NCI-H2196 (cell line): ENCODE results near the gene CACNA1I.

Experiments used
- DNase-seq: peaks from one replicate; lab custom pipeline; 2025; ENCODE audit not compliant: unreplicated experiment; lab: John Stamatoyannopoulos, UW

Gene CACNA1I

DNA sequence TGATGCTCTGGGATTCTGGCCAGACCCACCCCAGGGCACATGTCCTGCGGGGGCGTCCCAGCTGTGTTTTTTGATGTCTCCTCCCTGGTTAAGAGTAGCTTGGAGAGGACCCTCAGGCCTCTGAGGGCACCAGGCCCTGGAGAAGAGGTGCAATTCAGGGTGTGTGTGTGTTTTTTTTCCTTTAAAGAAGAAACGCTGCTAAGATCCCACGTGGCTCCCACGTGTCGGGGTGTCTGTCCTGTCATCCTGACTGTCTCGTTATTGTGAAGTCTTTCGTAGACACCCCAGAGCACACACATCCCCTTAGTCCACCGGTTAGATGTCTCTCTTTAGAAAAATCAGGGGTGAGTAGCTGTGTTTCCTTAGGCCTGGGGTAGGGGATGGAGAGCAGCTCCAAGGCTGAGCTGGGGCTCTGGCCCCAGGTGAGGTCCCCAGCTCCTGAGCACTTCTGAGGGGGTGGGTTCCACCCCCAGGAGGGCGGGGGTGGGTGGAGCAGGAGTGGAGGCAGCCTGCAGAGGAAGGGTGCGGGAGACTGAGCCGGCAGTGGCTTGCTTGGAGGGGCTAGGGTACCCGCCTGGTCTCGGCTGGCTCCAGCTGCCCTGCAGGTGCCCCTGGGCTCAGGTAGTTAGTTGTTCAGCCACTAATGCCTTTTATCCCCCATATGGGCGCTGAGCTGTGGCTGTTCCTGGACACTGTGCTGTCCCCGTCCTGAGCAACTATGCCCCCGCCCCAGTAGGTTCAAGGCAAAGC is 116.4 kb downstream of the CACNA1I start:
- DNase-seq, result no peak

GRCh38 chr22:39688186-39688785 is 117.7 kb downstream of the CACNA1I start:
- no peak for DNase-seq

DNA sequence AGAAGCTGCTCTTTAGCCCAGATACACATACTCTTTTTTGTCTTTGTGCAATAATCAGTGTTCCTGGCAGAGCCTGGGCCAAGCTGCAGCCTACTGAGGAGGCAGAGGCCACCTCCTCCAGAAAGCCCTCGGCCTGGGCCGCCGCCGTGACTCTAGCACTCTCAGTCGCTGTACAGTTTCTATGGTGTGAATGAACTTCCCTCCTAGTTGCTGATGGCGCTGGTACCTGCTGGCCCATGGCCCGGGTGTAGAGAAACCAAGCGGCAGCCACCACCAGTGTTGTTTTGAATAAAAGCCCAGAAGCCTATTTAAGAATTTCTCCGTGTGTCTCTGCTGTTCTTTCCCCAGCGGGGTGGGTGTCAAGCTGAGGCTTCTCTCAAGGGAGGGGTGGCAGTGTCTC is 118.9 kb downstream of the CACNA1I start:
- no peak for DNase-seq

- DNase-seq, result peak; percentile 23
Observed at GRCh38 chr22:39690881-39691605, 120.5 kb downstream of the CACNA1I start.

DNA sequence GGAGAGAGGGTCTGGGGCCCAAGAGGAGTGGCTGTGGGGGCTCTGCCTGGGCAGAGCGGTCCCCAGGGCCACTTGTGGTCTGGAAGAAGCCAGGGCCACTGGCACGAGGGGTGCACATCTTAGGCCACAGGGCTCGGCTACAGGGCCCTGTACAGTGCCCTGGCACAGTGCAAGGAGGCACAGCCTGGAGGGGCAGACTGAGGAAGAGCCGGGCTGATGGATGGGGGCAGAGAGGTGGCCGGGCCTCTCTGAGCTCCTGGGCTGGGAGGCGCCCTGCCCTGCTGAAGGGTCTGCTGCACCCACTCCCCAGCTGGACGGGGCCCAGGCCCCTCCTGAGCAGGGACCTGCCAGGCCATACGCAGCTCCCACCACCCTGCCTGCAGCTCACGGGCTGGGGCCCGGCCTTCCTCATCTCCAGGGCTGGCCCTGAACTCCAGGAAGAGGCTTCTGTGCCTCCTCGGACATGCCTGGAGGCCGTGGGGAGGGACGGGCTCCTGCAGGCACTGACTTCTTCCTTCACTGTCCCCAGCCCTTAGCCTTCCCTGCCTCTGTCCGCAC is 123.5 kb downstream of the CACNA1I start:
- DNase-seq, result no peak

GRCh38 chr22:39697790-39698430 is 127.4 kb downstream of the CACNA1I start:
- DNase-seq, result no peak

DNA sequence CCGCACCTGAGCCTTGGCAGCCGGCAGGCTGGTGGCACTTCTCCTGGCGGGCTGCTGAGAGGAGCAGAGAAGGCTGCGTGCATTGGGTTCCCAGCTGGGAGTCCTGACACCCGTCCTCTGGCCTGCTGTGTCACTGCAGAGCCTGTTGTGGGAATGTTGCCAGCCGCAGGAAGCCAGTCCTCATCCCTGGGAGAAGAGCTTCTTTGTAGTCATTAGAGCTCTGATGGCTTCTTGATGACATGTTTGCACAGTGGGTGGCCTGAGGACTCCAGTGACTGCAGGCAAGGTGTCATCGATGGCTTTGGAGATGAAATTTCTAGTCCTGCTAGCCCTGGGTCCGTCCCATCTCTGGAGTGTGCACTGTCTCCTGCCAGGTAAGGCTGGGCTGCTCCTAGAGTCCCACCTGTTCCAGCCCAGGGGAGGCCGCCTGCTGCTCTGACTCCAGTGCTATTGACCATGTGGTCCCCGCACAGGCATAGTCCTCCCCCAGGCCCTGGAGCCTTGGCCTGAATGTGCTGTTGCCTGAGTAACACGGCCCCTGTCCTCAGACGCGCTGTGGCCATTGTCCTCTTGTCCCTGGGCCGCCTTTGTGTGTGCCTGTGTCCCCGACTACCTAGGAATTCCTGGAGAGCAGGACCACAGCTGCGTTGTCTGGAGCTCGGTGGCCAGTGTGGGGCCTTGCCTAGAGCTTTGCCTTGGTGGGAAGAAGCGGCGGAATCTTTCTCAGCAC is 129.2 kb downstream of the CACNA1I start:
- no peak for DNase-seq

DNA sequence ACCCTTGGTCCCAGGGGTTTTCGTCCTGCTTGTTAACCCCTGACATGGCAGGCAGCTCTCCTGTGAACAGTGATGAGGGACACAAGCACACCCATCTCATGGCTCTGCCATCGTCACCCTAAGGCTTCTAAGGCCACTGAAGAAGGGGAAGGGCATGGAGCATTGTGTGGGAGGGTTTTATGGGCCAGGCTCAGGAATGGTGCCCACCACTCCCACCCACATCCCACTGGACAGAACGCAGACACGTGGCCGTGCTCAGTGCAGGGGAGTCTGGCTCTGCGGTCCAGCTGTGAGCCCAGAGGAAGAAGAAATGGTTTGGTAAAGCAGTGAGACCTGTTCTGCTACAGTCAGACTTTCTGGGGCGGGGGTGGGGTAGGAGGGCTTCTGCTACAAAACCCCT is 130.0 kb downstream of the CACNA1I start:
- no peak for DNase-seq

GRCh38 chr22:39703091-39703490 is 132.5 kb downstream of the CACNA1I start:
- no peak for DNase-seq

DNA sequence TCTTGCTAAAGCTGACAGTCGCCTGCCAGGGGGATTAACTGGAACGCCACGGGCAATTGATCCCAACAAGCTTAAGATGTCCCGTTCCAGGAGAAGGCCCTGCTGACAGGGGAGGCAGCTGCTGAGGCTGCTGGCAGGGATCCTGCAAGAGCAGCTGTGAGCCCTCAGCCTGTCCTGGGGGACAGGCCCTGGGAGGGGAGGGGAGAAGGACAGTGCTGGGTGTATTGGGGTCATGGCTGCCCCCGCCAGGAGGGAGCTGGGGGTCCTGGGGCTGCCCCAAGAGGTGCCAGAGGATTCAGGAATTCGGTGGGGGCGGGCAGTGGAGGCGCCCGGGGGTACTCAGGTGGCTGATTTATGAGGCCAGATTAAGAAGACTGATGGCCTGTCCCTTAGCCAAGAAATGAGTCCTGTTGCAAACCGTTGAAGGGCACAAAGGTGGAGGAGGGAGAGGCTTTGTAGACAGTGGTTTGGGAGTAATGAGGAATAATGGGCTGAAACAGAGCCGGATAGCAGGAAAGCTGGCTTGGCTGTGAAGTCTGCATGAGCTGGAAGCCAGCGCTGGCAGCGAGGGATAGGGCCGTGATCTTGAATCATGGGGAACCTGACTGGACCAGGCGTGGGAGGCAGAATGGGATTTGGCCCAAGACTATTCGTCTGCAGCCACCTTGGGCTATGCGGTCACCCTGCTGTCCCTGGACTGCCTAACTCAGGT is 133.5 kb downstream of the CACNA1I start:
- peak; percentile 7 for DNase-seq

GRCh38 chr22:39705386-39705785 is 134.8 kb downstream of the CACNA1I start:
- DNase-seq, result no peak

DNA sequence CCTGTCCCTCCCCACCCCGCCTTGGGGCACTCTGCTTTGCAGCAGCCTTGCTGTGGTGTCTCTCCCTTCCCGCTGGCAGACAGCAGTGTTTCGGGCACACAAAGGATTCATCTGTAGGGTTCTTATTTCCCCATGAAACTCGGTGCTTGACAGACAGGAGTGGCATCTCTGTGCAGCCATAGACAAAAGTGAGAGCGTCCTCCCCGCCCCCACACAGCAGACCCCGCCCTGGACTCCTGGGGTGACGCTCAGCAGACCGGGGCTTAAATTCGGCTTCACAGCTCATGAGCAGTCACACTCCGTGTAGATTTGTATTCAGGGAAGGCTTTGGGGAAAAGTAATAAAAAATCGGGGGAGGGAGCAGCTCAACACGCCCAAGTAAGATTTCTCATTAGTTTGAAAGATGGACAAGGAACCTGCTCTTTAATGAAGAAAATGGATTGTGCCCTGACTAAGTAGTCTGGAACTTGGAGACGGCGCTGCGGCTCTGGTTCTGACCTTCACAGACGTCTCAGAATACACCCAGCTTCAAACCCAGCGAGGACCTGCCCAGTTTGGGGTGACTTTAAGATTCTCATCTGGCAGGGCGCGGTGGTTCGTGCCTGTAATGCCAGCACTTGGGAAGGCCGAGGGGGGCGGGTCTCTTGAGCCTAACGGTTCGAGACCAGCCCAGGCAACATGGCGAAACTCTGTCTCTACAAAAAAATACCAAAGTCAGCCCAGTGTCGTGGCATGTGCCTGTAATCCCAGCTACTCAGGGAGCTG is 136.0 kb downstream of the CACNA1I start:
- DNase-seq, result no peak

DNA sequence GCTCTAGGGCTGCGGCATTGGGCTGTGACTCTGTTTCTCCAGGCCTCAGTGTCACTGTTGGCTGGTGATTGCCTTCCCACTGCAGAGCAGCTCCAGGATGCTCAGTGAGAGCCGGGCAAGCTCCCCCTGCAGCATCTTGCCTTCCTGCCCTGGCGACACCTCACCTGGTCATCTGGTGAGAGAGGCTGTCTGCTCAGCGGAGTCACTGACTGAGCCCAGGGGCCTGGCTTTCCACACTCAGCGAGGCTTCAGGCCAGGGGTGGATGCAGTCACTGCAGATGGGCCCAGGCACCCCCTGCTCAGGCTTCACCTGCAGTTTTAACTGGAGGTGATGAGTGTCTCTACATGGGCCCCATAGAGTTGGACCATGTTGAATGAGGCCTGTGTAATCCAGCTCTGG is 136.8 kb downstream of the CACNA1I start:
- no peak for DNase-seq

DNA sequence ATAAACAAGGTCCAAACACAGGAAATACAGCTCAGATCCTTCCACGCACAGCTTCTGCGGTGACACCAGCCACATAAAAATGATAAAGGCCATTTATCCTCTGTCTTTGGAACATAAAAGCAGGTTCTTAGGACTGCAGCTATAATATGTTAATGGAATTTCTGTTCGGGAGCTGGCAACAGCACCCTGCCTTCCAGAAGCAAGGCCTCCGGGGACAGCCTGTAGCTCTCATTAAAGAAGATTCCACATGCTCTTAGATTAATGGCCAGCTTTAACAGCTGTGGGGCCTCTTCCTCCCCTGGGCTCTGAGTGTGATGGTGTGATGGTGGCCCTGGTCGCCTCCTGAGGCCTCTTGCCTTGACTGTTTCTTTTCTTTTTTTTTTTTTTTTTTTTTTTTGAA is 137.3 kb downstream of the CACNA1I start:
- no peak for DNase-seq

GRCh38 chr22:39710380-39711150 is 140.0 kb downstream of the CACNA1I start:
- peak; percentile 37 for DNase-seq

- DNase-seq, result no peak
Observed at GRCh38 chr22:39712081-39712480, 141.5 kb downstream of the CACNA1I start.

DNA sequence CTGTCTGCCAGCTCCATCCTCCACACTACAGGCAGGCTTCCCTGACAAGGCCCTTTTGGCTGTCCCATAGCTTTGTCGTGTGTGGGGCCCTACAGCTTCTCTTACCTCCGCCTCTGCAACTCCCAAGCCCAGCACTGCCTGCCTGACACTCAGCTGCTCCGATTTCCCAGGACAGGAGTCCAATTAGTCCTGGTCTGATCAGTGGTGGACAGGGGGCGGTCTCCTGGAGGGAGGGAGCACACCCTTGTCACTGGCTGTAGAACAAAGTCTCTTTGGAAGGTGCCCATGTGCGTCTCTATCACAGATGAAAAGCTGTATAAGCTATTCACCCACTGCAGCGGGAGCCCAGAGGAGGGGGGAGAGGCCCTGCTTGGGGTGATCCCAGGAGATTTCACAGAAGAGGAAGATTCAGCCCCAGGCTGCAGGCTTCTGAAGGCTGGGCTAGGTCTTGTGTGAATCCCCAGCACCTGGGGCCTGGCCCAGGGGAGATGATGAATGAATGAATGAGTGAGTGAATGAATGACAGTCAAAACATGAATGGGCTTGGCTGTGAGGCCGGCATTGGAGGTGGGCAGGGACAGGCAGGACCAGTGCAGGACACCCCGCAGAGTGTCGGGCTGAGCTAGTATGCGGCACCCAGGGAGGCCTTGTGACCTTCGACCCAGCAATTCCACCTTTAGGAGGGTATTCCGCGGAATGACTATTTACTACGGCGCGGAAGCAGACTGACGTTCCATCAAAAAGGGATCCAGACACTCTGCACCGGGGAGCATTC is 142.4 kb downstream of the CACNA1I start:
- no peak for DNase-seq

DNA sequence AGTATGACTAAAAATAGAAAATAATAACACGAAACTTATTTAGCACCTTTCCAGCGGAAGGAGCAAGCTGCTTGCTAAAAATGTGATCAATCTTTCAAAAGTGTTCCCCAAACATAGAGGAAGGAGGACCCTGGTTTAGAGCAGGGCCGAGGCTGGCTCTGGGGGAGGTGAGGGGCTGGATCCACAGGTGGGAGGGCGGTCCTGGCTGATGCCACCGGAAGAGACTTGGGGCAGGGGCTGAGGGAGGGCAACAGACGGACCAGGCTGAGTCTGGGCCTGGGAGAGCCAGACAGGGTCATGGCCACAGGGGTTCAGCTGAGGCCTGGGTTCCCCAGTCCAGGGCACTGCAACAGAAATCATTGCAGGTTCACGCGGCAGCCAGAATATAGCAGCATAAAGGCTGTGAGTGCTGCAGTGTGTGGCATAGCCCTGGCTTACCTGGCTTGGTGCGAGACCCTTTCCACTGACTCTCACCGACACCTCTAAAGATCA is 143.3 kb downstream of the CACNA1I start:
- no peak for DNase-seq
